ENCODE measurements around the gene FHDC1.

The FHDC1 gene

DNA sequence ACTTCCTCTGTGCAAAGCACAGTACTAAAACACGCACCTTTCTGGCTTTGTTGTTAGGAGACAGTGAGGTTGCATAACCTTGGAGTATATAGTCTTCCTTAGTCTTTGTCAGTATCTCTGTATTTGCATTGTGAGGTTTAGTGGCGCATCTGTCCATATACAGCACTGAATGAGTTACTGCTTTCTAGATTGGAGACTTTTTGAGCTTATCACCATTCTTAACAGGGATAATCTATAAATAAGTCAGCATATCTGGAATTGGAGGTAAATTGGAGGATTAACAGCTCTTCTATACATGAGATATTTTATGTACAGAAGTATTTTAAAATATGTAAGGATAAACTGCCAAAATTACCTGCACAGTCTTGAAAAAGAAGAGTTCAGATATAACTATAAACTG, 4.3 kb downstream of the FHDC1 start:
- in situ Hi-C loops (cut with MboI; ENCODE audit: low pct_unique_long_range_greater_than_20kb, low sequenced_read_pairs, unreplicated experiment) = no loop called here

DNA sequence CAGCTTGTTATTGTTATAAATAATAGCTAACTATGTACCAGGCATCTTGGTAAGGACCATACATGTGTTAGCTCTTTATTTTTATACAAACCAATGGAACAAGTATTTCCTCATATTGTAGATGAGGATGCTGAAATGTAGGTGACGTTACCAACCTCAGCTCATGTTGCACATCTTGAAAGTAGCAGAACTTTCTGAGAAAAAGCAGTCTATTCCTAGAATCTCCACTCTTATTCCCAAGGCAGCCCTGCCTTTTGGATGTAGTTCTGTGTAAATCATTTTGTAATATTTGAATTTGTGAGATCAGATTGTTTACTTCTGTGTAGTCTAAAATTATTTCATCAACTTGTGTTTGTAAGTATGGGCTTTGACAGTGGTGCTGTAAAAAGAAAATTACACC, 5.3 kb downstream of the FHDC1 start:
- TF ChIP-seq, protein P1, sequence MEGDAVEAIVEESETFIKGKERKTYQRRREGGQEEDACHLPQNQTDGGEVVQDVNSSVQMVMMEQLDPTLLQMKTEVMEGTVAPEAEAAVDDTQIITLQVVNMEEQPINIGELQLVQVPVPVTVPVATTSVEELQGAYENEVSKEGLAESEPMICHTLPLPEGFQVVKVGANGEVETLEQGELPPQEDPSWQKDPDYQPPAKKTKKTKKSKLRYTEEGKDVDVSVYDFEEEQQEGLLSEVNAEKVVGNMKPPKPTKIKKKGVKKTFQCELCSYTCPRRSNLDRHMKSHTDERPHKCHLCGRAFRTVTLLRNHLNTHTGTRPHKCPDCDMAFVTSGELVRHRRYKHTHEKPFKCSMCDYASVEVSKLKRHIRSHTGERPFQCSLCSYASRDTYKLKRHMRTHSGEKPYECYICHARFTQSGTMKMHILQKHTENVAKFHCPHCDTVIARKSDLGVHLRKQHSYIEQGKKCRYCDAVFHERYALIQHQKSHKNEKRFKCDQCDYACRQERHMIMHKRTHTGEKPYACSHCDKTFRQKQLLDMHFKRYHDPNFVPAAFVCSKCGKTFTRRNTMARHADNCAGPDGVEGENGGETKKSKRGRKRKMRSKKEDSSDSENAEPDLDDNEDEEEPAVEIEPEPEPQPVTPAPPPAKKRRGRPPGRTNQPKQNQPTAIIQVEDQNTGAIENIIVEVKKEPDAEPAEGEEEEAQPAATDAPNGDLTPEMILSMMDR (IDR thresholded peaks at IDR 0.05; ENCODE audit: extremely low read depth, insufficient read depth, missing control alignments) = no peak
- in situ Hi-C loops (cut with MboI; ENCODE audit: low pct_unique_long_range_greater_than_20kb, low sequenced_read_pairs, unreplicated experiment) = no loop called here
- no peak for DNase-seq (ENCODE audit: low spot score)

More for the DNA sequence above, 4.3 kb downstream of the FHDC1 start:
- TF ChIP-seq, protein P1 (IDR thresholded peaks at IDR 0.05; ENCODE audit: extremely low read depth, insufficient read depth, missing control alignments) = no peak
- DNase-seq (ENCODE audit: low spot score) = no peak

DNA sequence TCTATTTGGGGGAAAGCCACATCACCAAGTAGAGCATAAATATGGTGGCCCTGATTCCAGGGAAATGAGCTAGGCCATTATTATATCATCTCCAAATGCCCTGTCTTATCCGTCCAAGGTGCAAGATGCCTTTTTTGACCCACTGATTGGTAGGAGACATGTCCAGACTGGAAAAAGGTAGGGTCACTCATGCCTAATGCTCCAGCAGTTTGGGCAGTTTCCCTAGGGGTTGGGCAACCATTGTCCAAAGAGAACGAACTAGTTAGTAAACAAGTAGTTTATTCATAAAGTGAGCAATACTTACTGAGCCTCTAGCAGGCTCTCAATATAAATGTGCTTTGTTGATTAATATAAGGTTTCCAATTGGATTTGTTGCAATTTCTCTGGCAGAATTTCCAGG, 6.2 kb downstream of the FHDC1 start:
- TF ChIP-seq, protein P1 (IDR thresholded peaks at IDR 0.05; ENCODE audit: extremely low read depth, insufficient read depth, missing control alignments) = no peak
- no peak for DNase-seq (ENCODE audit: low spot score)
- in situ Hi-C loops (cut with MboI; ENCODE audit: low pct_unique_long_range_greater_than_20kb, low sequenced_read_pairs, unreplicated experiment) = no loop called here

DNA sequence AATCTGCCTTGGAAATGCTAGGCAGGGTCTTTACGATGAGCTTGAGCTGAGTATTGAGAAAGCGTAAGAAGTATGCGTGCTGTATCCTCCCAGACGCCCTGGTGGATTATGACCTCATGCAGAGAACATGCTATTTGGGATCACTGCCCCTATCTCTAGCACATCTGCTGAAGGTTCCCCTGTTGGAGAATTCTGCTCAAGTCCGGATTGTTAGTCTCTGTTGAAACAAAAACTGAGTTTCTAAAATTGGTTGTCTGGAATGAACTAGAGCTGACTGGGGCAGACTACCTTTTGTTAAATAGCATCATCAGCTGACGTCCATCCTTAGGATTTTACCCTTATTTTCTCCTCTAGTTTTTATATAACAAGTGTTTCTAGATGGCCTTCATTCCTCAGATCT, 7.5 kb downstream of the FHDC1 start:
- in situ Hi-C loops (cut with MboI; ENCODE audit: low pct_unique_long_range_greater_than_20kb, low sequenced_read_pairs, unreplicated experiment) = no loop called here
- TF ChIP-seq, protein P1 (IDR thresholded peaks at IDR 0.05; ENCODE audit: extremely low read depth, insufficient read depth, missing control alignments) = no peak
- no peak for DNase-seq (ENCODE audit: low spot score)

DNA sequence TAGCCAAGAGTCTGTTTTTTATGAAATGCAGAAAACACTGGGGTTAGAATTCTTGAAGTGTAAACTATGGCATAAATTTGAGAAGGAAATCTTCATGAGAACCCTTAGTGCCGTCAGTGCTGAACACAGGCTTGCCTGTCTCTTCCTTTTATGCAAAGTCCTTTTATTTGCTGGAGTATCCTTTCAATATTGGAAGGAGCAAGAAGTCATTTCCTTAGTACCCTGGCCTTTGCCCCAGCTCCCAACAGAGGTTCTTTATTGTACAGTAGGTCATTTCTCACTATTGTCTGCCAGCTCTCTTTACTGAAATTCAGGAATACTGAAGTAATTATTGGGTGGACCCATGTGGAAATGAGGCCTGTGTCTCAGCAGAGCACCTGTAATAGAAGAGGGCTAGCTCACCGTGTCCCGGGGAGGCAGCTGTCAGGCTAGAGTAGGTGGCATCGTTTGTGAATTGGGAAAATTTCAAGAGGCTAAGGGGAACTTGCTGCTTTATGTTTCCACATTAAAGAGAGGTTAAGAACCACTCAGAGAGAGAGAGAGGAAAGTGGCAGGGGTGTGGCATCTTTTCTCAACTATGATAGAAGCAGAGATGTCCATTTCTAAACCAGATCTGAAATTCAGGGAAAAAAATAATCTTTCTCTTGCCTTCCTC, 8.7 kb downstream of the FHDC1 start:
- in situ Hi-C loops (cut with MboI; ENCODE audit: low pct_unique_long_range_greater_than_20kb, low sequenced_read_pairs, unreplicated experiment) = no loop called here
- TF ChIP-seq, protein P1 (IDR thresholded peaks at IDR 0.05; ENCODE audit: extremely low read depth, insufficient read depth, missing control alignments) = no peak
- no peak for DNase-seq (ENCODE audit: low spot score)

DNA sequence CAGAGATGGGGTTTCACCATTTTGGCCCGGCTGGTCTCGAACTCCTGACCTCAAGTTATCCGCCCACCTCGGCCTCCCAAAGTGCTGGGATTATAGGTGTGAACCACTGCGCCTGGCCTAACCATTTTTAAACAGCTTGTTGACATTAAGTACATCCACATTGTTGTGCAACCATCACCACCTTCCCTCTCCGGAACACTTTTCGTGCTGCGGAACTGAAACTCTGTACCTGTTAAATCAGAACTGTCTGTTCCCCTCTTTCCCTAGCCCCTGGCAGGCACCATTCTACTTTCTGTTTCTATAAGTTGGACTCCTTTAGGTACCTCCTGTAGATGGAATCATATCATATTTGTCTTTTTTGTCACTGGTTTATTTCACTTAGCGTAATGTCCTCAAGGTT, 9.5 kb downstream of the FHDC1 start:
- in situ Hi-C loops (cut with MboI; ENCODE audit: low pct_unique_long_range_greater_than_20kb, low sequenced_read_pairs, unreplicated experiment) = no loop called here
- no peak for DNase-seq (ENCODE audit: low spot score)

More for the DNA sequence above, 9.5 kb downstream of the FHDC1 start:
- TF ChIP-seq, protein P1 (IDR thresholded peaks at IDR 0.05; ENCODE audit: extremely low read depth, insufficient read depth, missing control alignments) = no peak
